ENCODE measurements around the gene STAG2. TPM values are rescaled to one million over a fixed set of nuclear protein-coding genes. Genes with fewer than 3 reads are reported as not detected.

Gene STAG2
- total and polyA plus RNA-seq, 2 donors (not counting 1 experiment from before 2014, with no cell fraction given) = 56.6 to 96.4 TPM

DNA sequence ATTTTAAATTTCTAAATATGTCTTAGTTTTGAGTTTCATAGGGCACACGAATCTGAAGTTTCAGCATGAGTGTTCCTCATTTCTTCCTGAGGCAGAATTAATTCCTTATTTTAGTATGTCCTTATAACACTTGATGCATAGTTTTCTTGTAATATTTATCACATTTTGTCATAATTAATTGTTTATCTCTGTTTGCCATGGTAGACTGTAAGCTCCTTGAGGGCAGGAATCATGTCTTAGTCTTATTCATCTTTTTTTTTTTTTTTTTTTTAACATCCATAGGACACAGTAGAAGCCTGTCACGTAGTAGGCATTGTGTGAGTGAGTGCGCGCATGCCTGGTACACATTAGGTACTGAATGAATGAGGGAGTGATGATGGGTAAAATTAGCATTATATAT, 131.7 kb downstream of the STAG2 start:
- H4K20me1 ChIP-seq (ENCODE audit: control insufficient read depth, extremely low read depth, insufficient read depth, low read length) = no peaks in the 10 kb centered on the region
- no peak overlapping the region for H3K4me2 ChIP-seq (ENCODE audit: extremely low read depth, insufficient read depth, low read length)
- H3K9me3 ChIP-seq (ENCODE audit: control insufficient read depth, insufficient read depth, low read depth, low read length) = no peaks in the 10 kb centered on the region
- H3K27me3 ChIP-seq (ENCODE audit: control insufficient read depth, insufficient read depth, low read length) = no peaks in the 10 kb centered on the region
- no peaks in the 10 kb centered on the region for H3K4me1 ChIP-seq (ENCODE audit: control insufficient read depth, extremely low read depth, insufficient read depth, low read length)
- no peaks in the 10 kb centered on the region for H3K79me2 ChIP-seq (ENCODE audit: control insufficient read depth, insufficient read depth, low read length)
- TF ChIP-seq EZH2 (IDR thresholded peaks at IDR 0.05; ENCODE audit: low read length, missing control alignments) = no peak
- TF ChIP-seq, protein P1, sequence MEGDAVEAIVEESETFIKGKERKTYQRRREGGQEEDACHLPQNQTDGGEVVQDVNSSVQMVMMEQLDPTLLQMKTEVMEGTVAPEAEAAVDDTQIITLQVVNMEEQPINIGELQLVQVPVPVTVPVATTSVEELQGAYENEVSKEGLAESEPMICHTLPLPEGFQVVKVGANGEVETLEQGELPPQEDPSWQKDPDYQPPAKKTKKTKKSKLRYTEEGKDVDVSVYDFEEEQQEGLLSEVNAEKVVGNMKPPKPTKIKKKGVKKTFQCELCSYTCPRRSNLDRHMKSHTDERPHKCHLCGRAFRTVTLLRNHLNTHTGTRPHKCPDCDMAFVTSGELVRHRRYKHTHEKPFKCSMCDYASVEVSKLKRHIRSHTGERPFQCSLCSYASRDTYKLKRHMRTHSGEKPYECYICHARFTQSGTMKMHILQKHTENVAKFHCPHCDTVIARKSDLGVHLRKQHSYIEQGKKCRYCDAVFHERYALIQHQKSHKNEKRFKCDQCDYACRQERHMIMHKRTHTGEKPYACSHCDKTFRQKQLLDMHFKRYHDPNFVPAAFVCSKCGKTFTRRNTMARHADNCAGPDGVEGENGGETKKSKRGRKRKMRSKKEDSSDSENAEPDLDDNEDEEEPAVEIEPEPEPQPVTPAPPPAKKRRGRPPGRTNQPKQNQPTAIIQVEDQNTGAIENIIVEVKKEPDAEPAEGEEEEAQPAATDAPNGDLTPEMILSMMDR (conservative IDR thresholded peaks at IDR 0.05 in 1 of 2, IDR thresholded peaks at IDR 0.05 in 1 of 2; ENCODE audit: low read depth in 1 of 2, low read length in 2 of 2) = no peak
- no peaks in the 10 kb centered on the region for H3K36me3 ChIP-seq (ENCODE audit: control insufficient read depth, insufficient read depth, low read length)
- H3K9ac ChIP-seq (ENCODE audit: insufficient read depth, low read length) = no peak overlapping the region
- H3K27ac ChIP-seq (ENCODE audit: insufficient read depth, low read length) = no peak overlapping the region
- no peak for DNase-seq (ENCODE audit: low read depth in 2 of 2)
- H2AFZ ChIP-seq (ENCODE audit: low read length) = no peak overlapping the region
- no peak overlapping the region for H3K4me3 ChIP-seq (replicated peaks in 1 of 4; ENCODE audit: control extremely low read depth in 1 of 4, insufficient read depth in 1 of 4, low read depth in 3 of 4, low read length in 4 of 4)

DNA sequence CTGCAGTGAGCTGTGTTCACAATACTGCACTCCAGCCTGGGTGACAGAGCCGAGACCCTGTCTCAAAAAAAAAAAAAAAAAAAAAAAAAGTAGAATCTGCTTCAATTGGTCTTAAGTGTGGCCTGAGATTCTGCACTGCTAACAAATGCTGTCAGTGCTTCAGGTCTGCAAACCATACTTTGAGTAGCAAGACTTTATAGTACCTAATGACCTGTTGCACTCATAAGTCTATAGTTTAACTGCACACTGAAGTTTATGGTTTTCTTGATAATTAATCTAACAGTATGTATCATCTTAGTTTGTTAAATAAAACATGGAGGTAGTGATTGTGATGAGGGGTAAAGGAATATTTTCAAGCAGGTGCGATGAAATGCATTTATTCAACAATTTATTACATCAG, 135.6 kb downstream of the STAG2 start:
- no peaks in the 10 kb centered on the region for H3K36me3 ChIP-seq (ENCODE audit: control insufficient read depth, insufficient read depth, low read length)
- no peaks in the 10 kb centered on the region for H3K27me3 ChIP-seq (ENCODE audit: control insufficient read depth, insufficient read depth, low read length)
- no peak overlapping the region for H3K9ac ChIP-seq (ENCODE audit: insufficient read depth, low read length)
- no peak overlapping the region for H3K4me2 ChIP-seq (ENCODE audit: extremely low read depth, insufficient read depth, low read length)
- H3K4me3 ChIP-seq (replicated peaks in 1 of 4; ENCODE audit: control extremely low read depth in 1 of 4, insufficient read depth in 1 of 4, low read depth in 3 of 4, low read length in 4 of 4) = no peak overlapping the region
- H4K20me1 ChIP-seq (ENCODE audit: control insufficient read depth, extremely low read depth, insufficient read depth, low read length) = no peaks in the 10 kb centered on the region
- no peaks in the 10 kb centered on the region for H3K9me3 ChIP-seq (ENCODE audit: control insufficient read depth, insufficient read depth, low read depth, low read length)
- no peaks in the 10 kb centered on the region for H3K4me1 ChIP-seq (ENCODE audit: control insufficient read depth, extremely low read depth, insufficient read depth, low read length)
- TF ChIP-seq EZH2 (IDR thresholded peaks at IDR 0.05; ENCODE audit: low read length, missing control alignments) = no peak
- TF ChIP-seq, protein P1 (conservative IDR thresholded peaks at IDR 0.05 in 1 of 2, IDR thresholded peaks at IDR 0.05 in 1 of 2; ENCODE audit: low read depth in 1 of 2, low read length in 2 of 2) = no peak
- no peak overlapping the region for H3K27ac ChIP-seq (ENCODE audit: insufficient read depth, low read length)
- no peak overlapping the region for H2AFZ ChIP-seq (ENCODE audit: low read length)
- no peak for DNase-seq (ENCODE audit: low read depth in 2 of 2)
- no peaks in the 10 kb centered on the region for H3K79me2 ChIP-seq (ENCODE audit: control insufficient read depth, insufficient read depth, low read length)

DNA sequence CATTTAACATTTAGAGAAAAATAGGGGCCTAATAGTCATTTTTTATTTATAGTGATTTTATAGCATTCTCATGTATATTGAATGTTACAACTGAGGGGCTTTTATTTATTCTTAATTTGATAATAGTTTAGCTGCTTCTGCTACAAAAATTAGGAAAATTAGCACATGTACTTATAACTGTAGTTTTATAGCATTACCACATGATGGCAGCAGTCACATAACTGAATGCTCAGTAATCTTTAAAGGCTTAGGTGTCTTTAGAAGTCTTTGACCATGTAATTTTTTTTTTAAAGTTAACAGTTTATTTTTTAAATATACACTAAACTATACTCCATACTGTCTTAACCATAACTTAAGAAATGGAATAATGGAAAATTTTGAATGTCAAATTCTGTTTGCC, 136.6 kb downstream of the STAG2 start:
- no peaks in the 10 kb centered on the region for H3K79me2 ChIP-seq (ENCODE audit: control insufficient read depth, insufficient read depth, low read length)
- no peaks in the 10 kb centered on the region for H4K20me1 ChIP-seq (ENCODE audit: control insufficient read depth, extremely low read depth, insufficient read depth, low read length)
- H3K4me3 ChIP-seq (replicated peaks in 1 of 4; ENCODE audit: control extremely low read depth in 1 of 4, insufficient read depth in 1 of 4, low read depth in 3 of 4, low read length in 4 of 4) = no peak overlapping the region

More for the DNA sequence above, 136.6 kb downstream of the STAG2 start:
- no peaks in the 10 kb centered on the region for H3K9me3 ChIP-seq (ENCODE audit: control insufficient read depth, insufficient read depth, low read depth, low read length)
- H3K4me2 ChIP-seq (ENCODE audit: extremely low read depth, insufficient read depth, low read length) = no peak overlapping the region
- no peak overlapping the region for H3K9ac ChIP-seq (ENCODE audit: insufficient read depth, low read length)
- H3K4me1 ChIP-seq (ENCODE audit: control insufficient read depth, extremely low read depth, insufficient read depth, low read length) = no peaks in the 10 kb centered on the region
- TF ChIP-seq EZH2 (IDR thresholded peaks at IDR 0.05; ENCODE audit: low read length, missing control alignments) = no peak
- TF ChIP-seq, protein P1 (conservative IDR thresholded peaks at IDR 0.05 in 1 of 2, IDR thresholded peaks at IDR 0.05 in 1 of 2; ENCODE audit: low read depth in 1 of 2, low read length in 2 of 2) = peak in 1 of 2 donors; percentile 46
- H2AFZ ChIP-seq (ENCODE audit: low read length) = no peak overlapping the region
- H3K27me3 ChIP-seq (ENCODE audit: control insufficient read depth, insufficient read depth, low read length) = no peaks in the 10 kb centered on the region
- no peak overlapping the region for H3K27ac ChIP-seq (ENCODE audit: insufficient read depth, low read length)
- peak; percentile 44 to 56 for DNase-seq (ENCODE audit: low read depth in 2 of 2)
- no peaks in the 10 kb centered on the region for H3K36me3 ChIP-seq (ENCODE audit: control insufficient read depth, insufficient read depth, low read length)

Measured in fibroblast of lung (primary cell).